Mesendoderm (in vitro differentiated cells): ENCODE measurements around the gene CHCHD1.

Experiments used
- DNase-seq: peaks from one replicate; pipeline ENCODE4 v3.0.0; 2013
- H2AK5ac ChIP-seq: 2 replicates; pipeline ENCODE4 v1.6.1; 2013; ENCODE audit warnings: low read length, inconsistent platforms
- H2BK120ac ChIP-seq: 2 replicates; pipeline ENCODE4 v1.6.1; 2013; ENCODE audit warnings: low read depth, mild to moderate bottlenecking, low read length, moderate library complexity, mixed read lengths
- H2BK15ac ChIP-seq: replicated peaks from 2 replicates; pipeline ENCODE4 v1.6.1; 2013; ENCODE audit warnings: low read depth, mild to moderate bottlenecking, moderate library complexity
- H2BK5ac ChIP-seq: 2 replicates; pipeline ENCODE4 v1.6.1; 2013; ENCODE audit warnings: low read length, inconsistent platforms
- H3K18ac ChIP-seq: 2 replicates; pipeline ENCODE4 v1.6.1; 2013; ENCODE audit warnings: mild to moderate bottlenecking, low read length, mixed read lengths
- H3K23ac ChIP-seq: one replicate; pipeline ENCODE4 v1.6.1; 2013; ENCODE audit warnings: low read length
- H3K27ac ChIP-seq: 2 replicates; pipeline ENCODE4 v1.5.1; 2013; ENCODE audit warnings: low read depth, mild to moderate bottlenecking, inconsistent platforms, low read length, moderate library complexity
- H3K27me3 ChIP-seq: 2 replicates; pipeline ENCODE4 v1.6.1; 2013; ENCODE audit warnings: low read length, control low read depth, mild to moderate bottlenecking, inconsistent platforms; ENCODE audit not compliant: insufficient read depth, poor library complexity
- H3K36me3 ChIP-seq: 2 replicates; pipeline ENCODE4 v1.6.1; 2013; ENCODE audit warnings: low read length, inconsistent platforms; ENCODE audit not compliant: control insufficient read depth, insufficient read depth
- H3K4ac ChIP-seq: one replicate; pipeline ENCODE4 v1.6.1; 2013; ENCODE audit warnings: low read depth, mild to moderate bottlenecking, low read length, moderate library complexity
- H3K4me1 ChIP-seq: 2 replicates; pipeline ENCODE4 v1.6.1; 2013; ENCODE audit warnings: low read depth, low read length, inconsistent platforms; ENCODE audit not compliant: control insufficient read depth
- H3K4me2 ChIP-seq: 2 replicates; pipeline ENCODE4 v1.6.1; 2013; ENCODE audit warnings: low read length
- H3K4me3 ChIP-seq: 2 replicates; pipeline ENCODE4 v1.5.1; 2013; ENCODE audit warnings: mild to moderate bottlenecking, low read length
- H3K56ac ChIP-seq: one replicate; pipeline ENCODE4 v1.6.1; 2013; ENCODE audit warnings: low read length
- H3K79me1 ChIP-seq: 2 replicates; pipeline ENCODE4 v1.6.1; 2013; ENCODE audit warnings: low read length, inconsistent platforms
- H3K79me2 ChIP-seq: 2 replicates; pipeline ENCODE4 v1.6.1; 2013; ENCODE audit warnings: mild to moderate bottlenecking, low read length; ENCODE audit not compliant: control insufficient read depth, insufficient read depth
- H3K9ac ChIP-seq: 2 replicates; pipeline ENCODE4 v1.6.1; 2013; ENCODE audit warnings: low read length, inconsistent platforms
- H4K5ac ChIP-seq: one replicate; pipeline ENCODE4 v1.6.1; 2013; ENCODE audit warnings: low read length
- H4K8ac ChIP-seq: one replicate; pipeline ENCODE4 v1.6.1; 2013; ENCODE audit warnings: low read depth, mild to moderate bottlenecking, control low read depth, low read length, moderate library complexity
- WGBS: extraction: QIAGEN DNeasy Blood & Tissue Kit; methylation state at CpG from one replicate; pipeline ENCODE4 v1.1.7; 2013; ENCODE audit warnings: low lambda C conversion rate, missing lambda C conversion rate; ENCODE audit not compliant: insufficient coverage; ENCODE audit errors: extremely low coverage; 5-methylcytosine and 5-hydroxymethylcytosine counted together

Gene CHCHD1

DNA sequence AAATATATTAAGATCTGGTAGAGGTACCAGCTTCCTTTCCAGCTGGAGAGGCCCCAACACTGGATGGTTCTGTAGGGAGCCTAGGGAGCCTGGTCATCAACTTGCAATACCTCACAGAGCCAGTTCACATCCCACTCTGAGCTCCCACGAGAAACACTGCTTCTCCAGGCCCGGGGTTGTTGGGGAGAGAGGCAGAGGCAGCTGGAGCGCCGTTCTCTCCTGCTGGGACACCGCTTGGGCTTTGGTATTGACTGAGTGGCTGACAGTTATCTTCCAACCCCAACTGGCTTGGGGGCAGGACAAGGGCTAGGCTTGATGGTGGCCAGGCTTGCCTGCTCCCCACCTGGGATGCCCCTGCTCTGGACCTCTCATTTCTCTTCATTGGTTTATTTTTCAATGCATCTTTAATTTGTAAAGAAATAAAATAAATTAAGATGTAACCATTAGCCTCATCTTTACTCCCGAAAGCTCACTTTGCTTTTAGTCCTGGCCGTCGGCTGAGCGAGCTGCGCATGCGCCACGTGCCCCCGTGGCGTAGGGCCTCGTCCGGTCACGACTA is 10.0 kb upstream of the CHCHD1 start:
- no peak overlapping the region for H2BK15ac ChIP-seq
- no peak overlapping the region for H3K4ac ChIP-seq
- peak; percentile 56 for DNase-seq
- peak overlapping the region; percentile 90 for H3K9ac ChIP-seq
- peak overlapping the region; percentile 8 for H3K27ac ChIP-seq
- H3K4me3 ChIP-seq, result peak overlapping the region; percentile 75
- H3K4me1 ChIP-seq, result no peaks in the 10 kb centered on the region
- no peak overlapping the region for H4K5ac ChIP-seq
- no peak overlapping the region for H4K8ac ChIP-seq
- peak overlapping the region; percentile 25 for H3K18ac ChIP-seq
- H3K23ac ChIP-seq, result peak overlapping the region; percentile 15
- H3K56ac ChIP-seq, result peak overlapping the region; percentile 98
- peaks cover 7% of the 10 kb centered on the region for H3K79me1 ChIP-seq
- H2BK5ac ChIP-seq, result no peak overlapping the region
- no peaks in the 10 kb centered on the region for H3K27me3 ChIP-seq
- H2BK120ac ChIP-seq, result no peak overlapping the region
- H3K4me2 ChIP-seq, result no peak overlapping the region
- peaks cover 14% of the 10 kb centered on the region for H3K36me3 ChIP-seq
- H2AK5ac ChIP-seq, result no peak overlapping the region
- no CpG with 5 or more reads among the region's 17 CpGs for WGBS
- peaks cover 4% of the 10 kb centered on the region for H3K79me2 ChIP-seq

DNA sequence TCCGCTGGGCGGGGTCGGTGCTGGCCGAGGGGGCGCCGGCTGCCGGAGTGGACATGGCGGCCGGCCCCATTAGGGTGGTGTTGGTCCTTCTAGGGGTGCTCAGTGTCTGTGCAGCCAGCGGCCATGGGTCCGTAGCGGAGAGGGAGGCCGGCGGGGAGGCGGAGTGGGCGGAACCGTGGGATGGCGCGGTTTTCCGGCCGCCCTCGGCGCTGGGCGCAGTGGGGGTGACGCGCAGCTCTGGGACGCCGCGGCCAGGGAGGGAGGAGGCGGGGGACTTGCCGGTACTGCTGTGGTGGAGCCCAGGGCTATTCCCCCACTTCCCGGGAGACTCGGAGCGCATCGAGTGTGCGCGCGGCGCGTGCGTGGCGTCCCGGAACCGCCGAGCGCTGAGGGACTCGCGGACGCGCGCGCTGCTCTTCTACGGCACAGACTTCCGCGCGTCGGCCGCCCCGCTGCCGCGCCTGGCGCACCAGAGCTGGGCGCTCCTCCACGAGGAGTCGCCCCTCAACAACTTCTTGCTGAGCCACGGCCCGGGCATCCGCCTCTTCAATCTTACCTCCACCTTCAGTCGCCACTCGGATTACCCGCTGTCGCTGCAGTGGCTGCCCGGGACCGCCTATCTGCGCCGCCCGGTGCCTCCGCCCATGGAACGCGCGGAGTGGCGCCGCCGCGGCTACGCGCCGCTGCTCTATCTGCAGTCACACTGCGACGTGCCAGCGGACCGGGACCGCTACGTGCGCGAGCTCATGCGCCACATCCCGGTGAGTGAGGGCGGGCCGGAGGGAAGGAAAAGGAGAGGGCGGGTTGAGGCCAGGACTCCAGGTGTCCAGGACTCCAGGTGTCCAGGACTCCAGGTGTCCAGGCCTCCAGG is 9.3 kb upstream of the CHCHD1 start:
- Histone ChIP-seq H3K4ac (no peak overlapping the region), H3K56ac (peak overlapping the region; percentile 98), H2AK5ac (no peak overlapping the region), H3K27me3 (no peaks in the 10 kb centered on the region), H3K36me3 (peaks cover 12% of the 10 kb centered on the region), H3K9ac (peak overlapping the region; percentile 90), H3K4me2 (peak overlapping the region; percentile 75), H3K23ac (peak overlapping the region; percentile 15), H4K8ac (no peak overlapping the region), H3K27ac (peak overlapping the region; percentile 85), H3K4me3 (peak overlapping the region; percentile 75), H3K4me1 (no peaks in the 10 kb centered on the region), H3K79me1 (peaks cover 7% of the 10 kb centered on the region), H4K5ac (no peak overlapping the region), H2BK120ac (no peak overlapping the region), H2BK5ac (peak overlapping the region; percentile 47), H3K18ac (peak overlapping the region; percentile 25), H3K79me2 (peaks cover 4% of the 10 kb centered on the region), H2BK15ac (no peak overlapping the region)
- DNase-seq, result peak; percentile 76
- no CpG with 5 or more reads among the region's 101 CpGs for WGBS

DNA sequence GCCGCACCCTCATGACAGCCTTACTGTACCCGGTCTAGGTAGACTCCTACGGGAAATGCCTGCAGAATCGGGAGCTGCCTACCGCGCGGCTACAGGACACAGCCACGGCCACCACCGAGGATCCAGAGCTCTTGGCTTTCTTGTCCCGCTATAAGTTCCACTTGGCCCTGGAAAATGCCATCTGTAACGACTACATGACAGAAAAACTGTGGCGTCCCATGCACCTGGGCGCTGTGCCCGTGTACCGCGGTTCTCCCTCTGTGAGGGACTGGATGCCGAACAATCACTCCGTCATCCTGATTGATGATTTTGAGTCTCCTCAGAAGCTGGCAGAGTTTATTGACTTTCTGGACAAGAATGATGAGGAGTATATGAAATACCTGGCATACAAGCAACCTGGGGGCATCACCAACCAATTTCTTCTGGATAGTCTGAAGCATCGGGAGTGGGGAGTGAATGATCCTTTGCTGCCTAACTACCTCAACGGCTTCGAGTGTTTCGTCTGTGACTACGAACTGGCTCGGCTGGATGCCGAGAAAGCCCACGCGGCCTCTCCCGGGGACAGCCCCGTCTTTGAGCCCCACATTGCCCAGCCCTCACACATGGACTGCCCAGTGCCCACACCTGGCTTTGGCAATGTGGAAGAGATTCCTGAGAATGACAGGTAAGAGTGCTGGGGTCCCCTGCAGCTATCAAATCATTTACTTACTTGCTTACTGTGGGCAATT is 8.5 kb upstream of the CHCHD1 start:
- H3K79me1 ChIP-seq, result peaks cover 7% of the 10 kb centered on the region
- H2BK5ac ChIP-seq, result no peak overlapping the region
- H2AK5ac ChIP-seq, result no peak overlapping the region
- H3K4me2 ChIP-seq, result peak overlapping the region; percentile 75
- DNase-seq, result no peak
- WGBS, result no CpG with 5 or more reads among the region's 29 CpGs
- peak overlapping the region; percentile 98 for H3K56ac ChIP-seq
- no peak overlapping the region for H3K18ac ChIP-seq
- no peak overlapping the region for H4K5ac ChIP-seq
- peak overlapping the region; percentile 90 for H3K9ac ChIP-seq
- H3K4me3 ChIP-seq, result peak overlapping the region; percentile 75
- no peak overlapping the region for H3K4ac ChIP-seq
- no peak overlapping the region for H2BK120ac ChIP-seq
- H3K27ac ChIP-seq, result no peak overlapping the region
- no peak overlapping the region for H4K8ac ChIP-seq
- H2BK15ac ChIP-seq, result no peak overlapping the region
- H3K27me3 ChIP-seq, result no peaks in the 10 kb centered on the region
- H3K23ac ChIP-seq, result no peak overlapping the region
- H3K79me2 ChIP-seq, result peaks cover 4% of the 10 kb centered on the region
- H3K36me3 ChIP-seq, result peaks cover 10% of the 10 kb centered on the region
- no peaks in the 10 kb centered on the region for H3K4me1 ChIP-seq

DNA sequence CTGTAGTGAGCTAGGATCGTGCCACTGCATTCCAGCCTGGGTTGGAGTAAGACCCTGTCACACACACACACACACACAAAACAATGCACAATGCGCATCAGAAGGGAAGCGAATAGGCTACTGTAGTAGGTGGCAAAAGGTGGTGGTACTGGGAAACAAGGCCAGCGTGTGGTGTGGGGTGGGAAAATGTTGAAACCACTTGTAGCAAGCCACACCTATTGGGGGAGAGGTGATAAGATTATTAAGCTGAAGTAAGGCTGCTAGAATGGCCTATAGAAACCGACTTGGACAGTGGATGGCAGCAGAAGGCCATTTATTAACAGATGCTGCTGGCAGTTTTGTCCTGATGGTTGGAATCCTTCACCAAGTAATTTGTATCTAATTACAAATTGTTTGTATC is 7.2 kb upstream of the CHCHD1 start:
- H2AK5ac ChIP-seq, result no peak overlapping the region
- H3K27me3 ChIP-seq, result no peaks in the 10 kb centered on the region
- H4K5ac ChIP-seq, result no peak overlapping the region
- H3K9ac ChIP-seq, result no peak overlapping the region
- no peak overlapping the region for H3K4me3 ChIP-seq
- no peak overlapping the region for H2BK120ac ChIP-seq
- peaks cover 8% of the 10 kb centered on the region for H3K36me3 ChIP-seq
- no peak overlapping the region for H3K18ac ChIP-seq
- H3K79me2 ChIP-seq, result peaks cover 4% of the 10 kb centered on the region
- H3K79me1 ChIP-seq, result peaks cover 7% of the 10 kb centered on the region
- H2BK15ac ChIP-seq, result no peak overlapping the region
- no peak overlapping the region for H3K4me2 ChIP-seq
- no peaks in the 10 kb centered on the region for H3K4me1 ChIP-seq
- no peak overlapping the region for H2BK5ac ChIP-seq
- WGBS, result no CpG with 5 or more reads among the region's 5 CpGs
- DNase-seq, result peak; percentile 27
- H3K4ac ChIP-seq, result no peak overlapping the region
- no peak overlapping the region for H3K27ac ChIP-seq
- no peak overlapping the region for H3K56ac ChIP-seq
- no peak overlapping the region for H4K8ac ChIP-seq
- H3K23ac ChIP-seq, result no peak overlapping the region

DNA sequence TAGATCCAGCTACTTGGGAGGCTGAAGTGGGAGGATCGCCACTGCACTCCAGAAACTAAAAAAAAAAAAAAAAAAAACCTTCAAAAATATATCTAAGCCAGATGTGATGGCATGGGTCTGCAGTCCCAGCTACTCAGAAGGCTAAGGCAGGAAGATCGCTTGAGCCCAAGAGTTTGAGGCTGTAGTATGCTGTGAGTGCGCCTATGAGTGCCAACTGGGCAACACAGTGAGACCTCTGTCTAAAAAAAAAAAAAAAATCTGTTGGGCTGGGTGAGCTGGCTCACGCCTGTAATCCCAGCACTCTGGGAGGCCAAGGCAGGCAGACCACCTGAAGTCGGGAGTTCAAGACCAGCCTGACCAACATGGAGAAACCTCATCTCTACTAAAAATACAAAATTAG is 2.8 kb upstream of the CHCHD1 start:
- H3K79me1 ChIP-seq, result peaks cover 14% of the 10 kb centered on the region
- H3K79me2 ChIP-seq, result peaks cover 26% of the 10 kb centered on the region
- H3K36me3 ChIP-seq, result no peaks in the 10 kb centered on the region
- H3K23ac ChIP-seq, result no peak overlapping the region
- H4K8ac ChIP-seq, result no peak overlapping the region
- H3K18ac ChIP-seq, result no peak overlapping the region
- no peak overlapping the region for H3K4me2 ChIP-seq
- H3K27me3 ChIP-seq, result no peaks in the 10 kb centered on the region
- no peak overlapping the region for H3K4me3 ChIP-seq
- no peak overlapping the region for H2BK15ac ChIP-seq
- H2AK5ac ChIP-seq, result no peak overlapping the region
- WGBS, result no CpG with 5 or more reads among the region's 5 CpGs
- H2BK120ac ChIP-seq, result no peak overlapping the region
- H3K27ac ChIP-seq, result no peak overlapping the region
- no peak overlapping the region for H3K56ac ChIP-seq
- no peak overlapping the region for H2BK5ac ChIP-seq
- DNase-seq, result no peak
- H3K4me1 ChIP-seq, result no peaks in the 10 kb centered on the region
- H3K4ac ChIP-seq, result no peak overlapping the region
- H3K9ac ChIP-seq, result no peak overlapping the region
- H4K5ac ChIP-seq, result no peak overlapping the region
